Stimulated activated CD4-positive, alpha-beta T cell treated with anti-CD3 and anti-CD28 coated beads, TNF-alpha, amount 100 ng/mL, for 1 hour (primary cell): ENCODE measurements around the gene MAN1B1.
"Not testable (repeated sequence)": the region's sequence is repeated elsewhere in the genome, so short reads cannot be mapped to it uniquely, and the experiment has no call there.

Experiments used
- DNase-seq, 3 donors: peaks; one replicate each; pipeline ENCODE4 v3.0.0-alpha.2; 2020; ENCODE audit warnings: low read depth in 3 of 3, low spot score in 1 of 3

Gene MAN1B1

GRCh38 chr9:137126786-137127185, 40.0 kb downstream of the MAN1B1 start:
- DNase-seq, result no peak

GRCh38 chr9:137127301-137128157, 40.7 kb downstream of the MAN1B1 start:
- DNase-seq, result no peak

GRCh38 chr9:137128158-137128861, 41.5 kb downstream of the MAN1B1 start:
- DNase-seq, result no peak

- no peak for DNase-seq
These were observed 42.2 kb downstream of the MAN1B1 start for GRCh38 chr9:137128862-137129455.

GRCh38 chr9:137129456-137130175, 42.8 kb downstream of the MAN1B1 start:
- peak; percentile 69 to 81 (median 79) for DNase-seq

- DNase-seq, result no peak
These were observed 43.5 kb downstream of the MAN1B1 start for GRCh38 chr9:137130176-137130755.

- no peak for DNase-seq
These were observed 47.4 kb downstream of the MAN1B1 start for GRCh38 chr9:137134191-137134590.

GRCh38 chr9:137135154-137135553, 48.4 kb downstream of the MAN1B1 start:
- not testable (repeated sequence) for DNase-seq

- no peak for DNase-seq
These were observed 49.6 kb downstream of the MAN1B1 start for GRCh38 chr9:137136261-137136880.

GRCh38 chr9:137136881-137137607, 50.3 kb downstream of the MAN1B1 start:
- no peak for DNase-seq

GRCh38 chr9:137138058-137138721, 51.4 kb downstream of the MAN1B1 start:
- DNase-seq, result no peak

- no peak for DNase-seq
These were observed 52.1 kb downstream of the MAN1B1 start, which contains the start of gene GRIN1 for GRCh38 chr9:137138722-137139467. TSS of gene GRIN1 (plus strand) at chr9:137139154. CDS start at chr9:137139487, 333 bp downstream.

GRCh38 chr9:137139468-137140150, 52.8 kb downstream of the MAN1B1 start:
- no peak for DNase-seq

- no peak for DNase-seq
These were observed 53.6 kb downstream of the MAN1B1 start for GRCh38 chr9:137140151-137141012.

GRCh38 chr9:137141050-137141810, 54.4 kb downstream of the MAN1B1 start:
- DNase-seq, result no peak
